Loucy (cell line): Measurements from ENCODE around the gene M1AP.

Experiments
- EZH2phosphoT487 ChIP-seq: fragments of 200-600 bp; IDR thresholded peaks from 2 replicates; pipeline ENCODE4 v1.6.1; 2018; ENCODE audit warnings: antibody characterized with exemption, mild to moderate bottlenecking, moderate library complexity, borderline replicate concordance
- TF ChIP-seq, protein P1 (sequence below): fragments of 200-600 bp; sonication (generic); conservative IDR thresholded peaks from 2 replicates; pipeline ENCODE4 v1.5.1; 2014; ENCODE audit warnings: mild to moderate bottlenecking, antibody characterized with exemption, low read length

GRCh38 chr2:74571058-74571457, 77.1 kb downstream of the M1AP start:
- TF ChIP-seq, protein P1, sequence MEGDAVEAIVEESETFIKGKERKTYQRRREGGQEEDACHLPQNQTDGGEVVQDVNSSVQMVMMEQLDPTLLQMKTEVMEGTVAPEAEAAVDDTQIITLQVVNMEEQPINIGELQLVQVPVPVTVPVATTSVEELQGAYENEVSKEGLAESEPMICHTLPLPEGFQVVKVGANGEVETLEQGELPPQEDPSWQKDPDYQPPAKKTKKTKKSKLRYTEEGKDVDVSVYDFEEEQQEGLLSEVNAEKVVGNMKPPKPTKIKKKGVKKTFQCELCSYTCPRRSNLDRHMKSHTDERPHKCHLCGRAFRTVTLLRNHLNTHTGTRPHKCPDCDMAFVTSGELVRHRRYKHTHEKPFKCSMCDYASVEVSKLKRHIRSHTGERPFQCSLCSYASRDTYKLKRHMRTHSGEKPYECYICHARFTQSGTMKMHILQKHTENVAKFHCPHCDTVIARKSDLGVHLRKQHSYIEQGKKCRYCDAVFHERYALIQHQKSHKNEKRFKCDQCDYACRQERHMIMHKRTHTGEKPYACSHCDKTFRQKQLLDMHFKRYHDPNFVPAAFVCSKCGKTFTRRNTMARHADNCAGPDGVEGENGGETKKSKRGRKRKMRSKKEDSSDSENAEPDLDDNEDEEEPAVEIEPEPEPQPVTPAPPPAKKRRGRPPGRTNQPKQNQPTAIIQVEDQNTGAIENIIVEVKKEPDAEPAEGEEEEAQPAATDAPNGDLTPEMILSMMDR = no peak
- no peak for TF ChIP-seq EZH2phosphoT487
